GM13976 (cell line): ENCODE results near the gene P3H3.

Experiments used
- DNase-seq: peaks from one replicate; pipeline ENCODE4 v3.0.0; 2012; ENCODE audit warnings: low spot score
- CTCF ChIP-seq: IDR thresholded peaks from 2 replicates; pipeline ENCODE4 v1.5.1; 2012; ENCODE audit warnings: borderline replicate concordance, mild to moderate bottlenecking; ENCODE audit not compliant: insufficient read depth; ENCODE audit errors: extremely low read depth, missing control alignments, control extremely low read depth
- in situ Hi-C: fragments of 300-500 bp; cut with MboI; formaldehyde crosslinking; loops from one replicate; pipeline ENCODE4 v1.12.0; 2022; ENCODE audit warnings: low sequenced_read_pairs, mixed read lengths, inconsistent platforms; ENCODE audit not compliant: unreplicated experiment

P3H3 gene

GRCh38 chr12:6831450-6831995 is 3.3 kb downstream of the P3H3 start:
- in situ Hi-C loops, result no loop called here
- no peak for DNase-seq
- TF ChIP-seq CTCF, result no peak

- TF ChIP-seq CTCF, result no peak
- no peak for DNase-seq
- in situ Hi-C loops, result no loop called here
These were observed 3.9 kb downstream of the P3H3 start for GRCh38 chr12:6832125-6832524.

DNA sequence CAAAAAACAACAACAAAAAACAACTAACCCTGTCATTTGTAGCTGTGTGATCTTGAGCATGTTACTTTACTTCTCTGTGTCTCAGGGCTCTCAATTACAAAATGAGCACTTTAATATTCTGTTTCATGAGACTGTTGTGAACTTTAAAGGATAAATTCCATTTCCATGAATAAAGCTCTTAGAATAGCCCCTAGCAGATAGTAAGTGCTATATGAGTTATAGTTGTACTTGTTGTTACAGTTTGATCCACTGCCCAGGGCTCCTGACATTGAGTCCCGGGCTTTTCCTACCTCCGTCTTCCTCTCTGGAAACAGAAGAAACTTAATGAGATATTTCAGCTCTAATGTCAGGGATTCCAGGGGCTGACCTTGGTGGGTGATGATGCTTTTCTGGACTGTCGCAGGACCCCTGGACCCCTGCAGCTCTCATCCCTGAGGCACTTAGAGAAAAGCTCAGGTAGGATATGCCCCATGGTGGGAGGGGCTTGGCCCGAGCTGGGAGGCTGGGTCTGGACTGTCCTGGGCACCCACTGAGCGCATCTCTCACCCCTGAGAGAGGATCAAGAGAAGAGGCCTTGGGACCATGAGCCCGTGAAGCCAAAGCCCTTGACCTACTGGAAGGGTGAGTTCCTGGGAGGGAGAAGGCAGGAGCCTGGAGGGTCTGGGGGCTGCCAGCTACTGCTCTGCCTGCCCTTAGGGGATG is 5.1 kb downstream of the P3H3 start:
- no peak for DNase-seq
- TF ChIP-seq CTCF, result no peak
- in situ Hi-C loops, result no loop called here

DNA sequence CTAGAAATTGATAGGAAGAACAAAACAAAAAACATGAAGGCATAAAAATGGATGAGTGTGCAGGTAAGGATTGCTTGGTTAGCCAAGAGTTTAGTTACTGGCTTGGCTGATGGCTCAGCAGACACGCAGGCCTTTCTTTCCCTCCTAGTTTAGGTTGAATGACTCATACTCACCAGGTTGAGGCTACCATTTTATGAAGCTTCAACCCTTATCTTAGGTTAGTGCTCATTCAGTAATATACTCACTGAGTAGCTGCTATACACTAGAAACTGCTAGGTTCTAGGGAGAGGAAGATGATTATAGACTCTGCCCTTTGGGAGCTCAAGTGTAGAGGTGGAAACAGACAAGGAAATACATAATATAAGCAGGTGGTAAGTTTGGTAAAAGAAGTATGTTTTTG is 6.0 kb downstream of the P3H3 start:
- TF ChIP-seq CTCF, result no peak
- no peak for DNase-seq
- in situ Hi-C loops, result no loop called here

DNA sequence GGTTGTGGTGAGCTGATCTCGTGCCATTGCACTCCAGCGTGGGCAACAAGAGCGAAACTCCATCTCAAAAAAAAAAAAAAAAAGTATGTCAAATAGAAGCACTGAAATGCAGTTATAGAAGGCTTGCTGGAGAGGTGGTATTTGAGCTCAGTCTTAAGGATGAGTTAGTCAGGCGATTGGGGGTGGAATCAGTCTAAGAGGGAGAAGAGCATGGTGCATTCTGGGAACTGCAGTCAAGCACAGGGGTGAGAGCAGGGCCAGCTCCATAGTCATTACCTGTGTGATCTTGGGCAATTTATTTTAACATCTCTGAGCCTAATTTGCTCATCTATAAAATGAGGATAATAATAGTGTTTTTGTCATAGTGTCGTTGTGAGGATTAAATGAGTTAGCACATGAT is 6.7 kb downstream of the P3H3 start:
- no peak for TF ChIP-seq CTCF
- in situ Hi-C loops, result no loop called here
- no peak for DNase-seq

- no peak for DNase-seq
- no peak for TF ChIP-seq CTCF
- in situ Hi-C loops, result no loop called here
These were observed 8.6 kb downstream of the P3H3 start for GRCh38 chr12:6836851-6837250.
